ENCODE measurements around the gene PSMA6. TPM values are rescaled to one million over a fixed set of nuclear protein-coding genes. Genes with fewer than 3 reads are reported as not detected.
"Not testable (repeated sequence)": the region's sequence is repeated elsewhere in the genome, so short reads cannot be mapped to it uniquely, and the experiment has no call there.

The PSMA6 gene
- total RNA-seq, 2 donors from 2014 or later: 159 to 191 TPM

- DNase-seq (ENCODE audit: low spot score): peak; percentile 69
- intact Hi-C loops (cut with DNase I): no loop called here
Observed at GRCh38 chr14:35352274-35353233, 60.4 kb downstream of the PSMA6 start.

GRCh38 chr14:35353409-35354172 is 61.4 kb downstream of the PSMA6 start:
- intact Hi-C loops (cut with DNase I): no loop called here
- peak; percentile 38 for DNase-seq (ENCODE audit: low spot score)

DNA sequence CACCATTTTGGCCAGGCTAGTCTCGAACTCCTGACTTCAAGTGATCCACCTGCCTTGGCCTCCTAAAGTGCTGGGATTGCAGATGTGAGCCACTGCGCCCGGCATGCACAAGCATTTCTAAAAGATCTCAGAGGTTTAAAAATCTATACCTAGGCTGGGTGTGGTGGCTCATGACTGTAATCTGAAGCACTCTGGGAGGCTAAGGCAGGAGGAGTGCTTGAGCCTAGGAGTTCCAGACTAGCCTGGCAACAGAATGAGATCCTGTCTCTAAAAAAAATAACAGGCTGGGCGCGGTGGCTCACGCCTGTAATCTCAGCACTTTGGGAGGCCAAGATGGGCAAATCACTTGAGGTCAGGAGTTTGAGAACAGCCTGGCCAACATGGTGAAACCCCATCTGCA is 63.1 kb downstream of the PSMA6 start:
- DNase-seq (ENCODE audit: low spot score); intact Hi-C loops (cut with DNase I): not testable (repeated sequence)

GRCh38 chr14:35355981-35356841 is 64.0 kb downstream of the PSMA6 start:
- no peak for DNase-seq (ENCODE audit: low spot score)
- intact Hi-C loops (cut with DNase I): no loop called here

DNA sequence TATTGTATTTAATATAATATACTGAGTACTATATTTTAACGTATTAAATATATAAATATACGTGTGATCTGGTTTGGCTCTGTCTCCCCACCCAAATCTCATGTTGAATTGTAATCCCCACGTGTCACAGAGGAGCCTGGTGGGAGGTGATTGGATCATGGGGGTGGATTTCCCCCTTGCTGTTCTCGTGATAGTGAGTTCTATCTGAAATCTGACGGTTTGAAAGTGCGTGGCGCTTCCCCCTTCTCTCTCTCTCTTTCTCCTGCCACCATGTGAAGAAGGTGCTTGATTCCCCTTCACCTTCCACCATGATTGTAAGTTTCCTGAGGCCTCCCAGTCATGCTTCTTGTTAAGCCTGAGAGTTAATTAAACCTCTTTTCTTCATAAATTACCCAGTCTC is 67.5 kb downstream of the PSMA6 start:
- peak; percentile 8 for DNase-seq (ENCODE audit: low spot score)
- intact Hi-C loops (cut with DNase I): not testable (repeated sequence)

- DNase-seq (ENCODE audit: low spot score): peak; percentile 40
- intact Hi-C loops (cut with DNase I): no loop called here
Observed at GRCh38 chr14:35361141-35361480, 68.9 kb downstream of the PSMA6 start.

GRCh38 chr14:35362450-35362849 is 70.3 kb downstream of the PSMA6 start:
- DNase-seq (ENCODE audit: low spot score): no peak
- intact Hi-C loops (cut with DNase I): no loop called here

DNA sequence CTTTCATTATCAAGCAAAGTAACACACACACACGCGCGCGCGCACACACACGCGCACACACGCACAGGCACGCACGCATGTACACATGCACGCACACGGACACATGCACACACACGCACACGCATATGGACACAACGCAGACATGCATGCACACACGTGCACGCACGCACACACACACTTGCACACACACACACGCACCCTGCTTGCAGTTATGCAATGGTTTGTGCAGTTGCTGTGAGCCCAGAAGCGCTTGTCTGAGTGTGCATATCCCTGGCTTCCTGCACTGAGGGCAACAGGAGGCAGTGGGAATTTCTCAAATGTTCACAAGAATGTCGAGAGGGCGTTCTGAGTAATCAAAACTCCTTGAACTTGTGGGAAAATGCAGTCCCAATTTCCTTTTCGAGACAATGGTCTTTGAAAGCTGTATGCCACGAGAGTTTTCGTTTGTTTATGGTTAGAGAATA is 70.8 kb downstream of the PSMA6 start:
- no peak for DNase-seq (ENCODE audit: low spot score)
- intact Hi-C loops (cut with DNase I): no loop called here

GRCh38 chr14:35365130-35366055 is 73.2 kb downstream of the PSMA6 start:
- intact Hi-C loops (cut with DNase I): no loop called here
- DNase-seq (ENCODE audit: low spot score): peak; percentile 95

GRCh38 chr14:35366056-35366451 is 73.9 kb downstream of the PSMA6 start:
- intact Hi-C loops (cut with DNase I): no loop called here
- peak; percentile 92 for DNase-seq (ENCODE audit: low spot score)

GRCh38 chr14:35366521-35366976 is 74.4 kb downstream of the PSMA6 start:
- intact Hi-C loops (cut with DNase I): no loop called here
- no peak for DNase-seq (ENCODE audit: low spot score)

DNA sequence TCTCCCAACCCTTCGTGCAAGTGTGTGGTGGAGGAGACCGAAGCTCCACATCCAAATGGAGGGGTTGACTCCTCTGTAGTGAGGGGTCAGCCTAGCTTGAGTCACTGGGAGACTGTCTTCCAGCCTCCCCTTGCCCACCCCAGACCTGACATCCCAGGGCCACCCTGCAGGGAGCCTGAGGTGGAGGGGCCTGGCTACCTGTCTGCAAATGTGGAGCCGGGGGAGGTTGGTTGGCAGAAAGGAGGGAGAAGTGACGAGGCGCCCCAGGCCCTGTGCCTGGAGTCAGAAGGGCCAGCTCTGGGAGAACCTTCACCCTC is 74.8 kb downstream of the PSMA6 start:
- no peak for DNase-seq (ENCODE audit: low spot score)
- intact Hi-C loops (cut with DNase I): no loop called here

Other genes starting within 250 kb of the PSMA6 start
- gene FAM177A1, start 246.1 kb upstream of the PSMA6 start, total RNA-seq: 10 to 100 TPM; 69.2 to 84.8 TPM
- gene PPP2R3C, start 170.4 kb upstream of the PSMA6 start, total RNA-seq: 10 to 100 TPM; 41.6 to 49.8 TPM
- gene PRORP, start 169.8 kb upstream of the PSMA6 start, total RNA-seq: 10 to 100 TPM; 19.1 to 21.7 TPM
- gene NFKBIA, start 112.4 kb downstream of the PSMA6 start, total RNA-seq: 100 to 1,000 TPM in 1 of 2 donors, 10 to 100 TPM in 1; 87.1 to 127 TPM
- gene INSM2, start 241.8 kb downstream of the PSMA6 start, total RNA-seq: not detected

Measured in posterior vena cava (tissue), 2 donors.